ENCODE measurements around the gene SLC22A15. TPM values are rescaled to one million over a fixed set of nuclear protein-coding genes. Genes with fewer than 3 reads are reported as not detected.
A peak's percentile ranks its signal among the peaks of the same experiment; 100 is the strongest.

SLC22A15 gene
- total and polyA plus RNA-seq, 5 donors, result 3.5 to 9.3 (median 4.8) TPM

DNA sequence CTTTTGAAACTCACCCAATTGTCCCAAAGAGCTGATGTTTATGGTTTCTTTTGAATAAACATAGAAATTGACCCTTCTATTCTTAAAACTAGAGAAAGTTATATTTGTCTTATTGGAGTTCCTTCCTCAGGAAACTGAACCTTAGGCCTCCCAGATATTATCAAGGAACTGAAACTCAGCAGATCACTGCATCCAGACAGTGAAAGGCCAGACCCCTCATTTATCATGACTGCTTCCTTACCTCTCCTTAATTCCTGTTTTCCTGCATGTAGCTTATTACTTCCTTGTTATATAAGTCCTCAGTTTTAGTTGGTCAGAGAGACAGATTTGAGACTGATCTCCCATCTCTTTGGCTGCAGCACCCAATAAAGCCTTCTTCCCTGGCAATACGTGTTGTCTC is 27.5 kb downstream of the SLC22A15 start:
- no peak for ATAC-seq
- no peak overlapping the region for H3K27ac ChIP-seq (ENCODE audit: low read length)
- no peak for DNase-seq
- no peaks in the 10 kb centered on the region for H3K9me3 ChIP-seq (ENCODE audit: control insufficient read depth, low read length)
- intact Hi-C loops (cut with DNase I), result no loop called here
- 67% methylated on average over 1 of the region's 1 CpG for WGBS
- H3K4me3 ChIP-seq (ENCODE audit: low read length), result no peak overlapping the region
- no peaks in the 10 kb centered on the region for H3K27me3 ChIP-seq (ENCODE audit: control insufficient read depth, insufficient read depth)
- peaks cover 6% of the 10 kb centered on the region for H3K4me1 ChIP-seq (ENCODE audit: control insufficient read depth, insufficient read depth, low read length)

DNA sequence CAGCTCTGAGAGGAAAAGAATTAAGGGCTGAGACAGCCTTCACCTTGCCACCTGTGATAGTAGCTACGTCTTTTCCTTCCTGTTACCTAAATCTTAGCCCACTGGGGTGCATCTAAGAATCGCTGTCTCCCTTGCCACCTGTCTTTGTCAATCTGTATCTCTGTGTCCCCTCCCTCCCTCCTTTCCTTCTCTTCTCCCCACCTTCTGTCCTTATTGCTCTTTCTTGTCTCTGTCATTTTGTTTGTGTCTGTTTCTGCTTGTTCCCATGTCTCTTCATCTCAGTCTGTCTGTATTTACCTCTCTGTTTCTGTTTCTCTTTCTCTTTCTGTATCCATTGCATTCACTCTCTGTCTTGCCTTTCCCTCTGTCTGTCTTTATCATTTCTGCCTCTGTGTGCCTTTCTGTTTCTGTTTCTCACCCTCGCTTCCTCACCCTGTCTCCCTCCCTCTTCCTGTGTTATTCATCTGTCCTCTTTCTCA is 30.2 kb downstream of the SLC22A15 start:
- no peak overlapping the region for H3K4me3 ChIP-seq (ENCODE audit: low read length)
- intact Hi-C loops (cut with DNase I), result no loop called here
- no peak overlapping the region for H3K27ac ChIP-seq (ENCODE audit: low read length)
- no peaks in the 10 kb centered on the region for H3K27me3 ChIP-seq (ENCODE audit: control insufficient read depth, insufficient read depth)
- ATAC-seq (no peak), DNase-seq (no peak)
- WGBS, result 79% methylated on average over 3 of the region's 3 CpGs
- no peaks in the 10 kb centered on the region for H3K9me3 ChIP-seq (ENCODE audit: control insufficient read depth, low read length)
- peaks cover 6% of the 10 kb centered on the region for H3K4me1 ChIP-seq (ENCODE audit: control insufficient read depth, insufficient read depth, low read length)

DNA sequence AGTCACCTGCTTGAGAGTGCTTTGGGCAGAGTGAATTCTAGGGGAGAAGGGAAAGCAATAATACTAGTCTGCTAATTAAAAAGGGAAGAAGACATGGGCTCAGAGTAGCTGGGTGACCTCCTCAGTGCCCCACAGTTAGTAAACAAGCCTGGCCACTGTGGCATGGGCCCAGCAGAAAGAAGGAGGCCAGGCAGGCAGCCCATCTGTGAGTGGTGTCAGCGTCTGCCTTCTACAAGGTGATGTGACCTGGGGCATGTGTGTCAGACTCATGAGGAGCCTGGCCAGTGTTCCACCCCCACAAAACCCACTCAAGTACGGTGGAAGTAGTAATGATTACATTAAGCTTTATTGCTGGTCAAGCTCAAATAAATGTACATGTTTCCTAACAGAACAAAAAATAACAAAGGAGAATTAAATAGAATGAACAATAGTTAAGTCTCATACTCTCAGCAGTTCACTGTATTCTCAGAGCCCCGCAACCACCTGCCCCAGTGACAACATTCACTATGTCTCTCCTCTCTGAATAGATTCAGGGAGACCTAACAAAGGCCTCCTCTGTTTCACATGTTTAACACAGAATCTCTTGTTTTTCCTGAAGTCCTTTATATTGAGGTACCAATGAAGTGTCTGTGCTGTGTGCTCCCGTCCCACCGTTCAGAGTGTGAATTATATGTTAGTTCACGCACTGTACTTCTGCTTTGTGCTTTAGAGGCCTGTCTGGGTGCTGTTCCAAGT is 32.5 kb downstream of the SLC22A15 start:
- intact Hi-C loops (cut with DNase I), result no loop called here
- no peak overlapping the region for H3K4me3 ChIP-seq (ENCODE audit: low read length)

DNA sequence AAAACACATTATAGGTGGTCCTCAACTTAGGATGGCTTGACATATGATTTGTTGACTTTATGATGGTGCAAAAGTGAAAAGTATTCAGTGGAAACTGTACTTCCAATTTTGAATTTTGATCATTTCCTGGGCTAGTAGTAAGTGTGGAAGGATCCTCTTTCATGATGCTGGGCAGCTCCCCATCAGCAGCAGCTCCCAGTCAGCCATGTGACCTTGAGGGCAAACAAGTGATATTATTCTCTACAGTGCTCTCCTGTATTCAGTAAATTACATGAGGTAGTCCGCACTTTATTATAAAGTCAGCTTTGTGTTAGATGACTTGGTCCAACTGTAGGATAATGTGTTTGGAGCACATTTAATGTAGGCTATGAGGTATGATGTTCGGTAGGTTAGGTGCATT is 36.4 kb downstream of the SLC22A15 start:
- H3K27ac ChIP-seq (ENCODE audit: low read length), result no peak overlapping the region
- H3K27me3 ChIP-seq (ENCODE audit: control insufficient read depth, insufficient read depth), result no peaks in the 10 kb centered on the region
- ATAC-seq (no peak), DNase-seq (no peak)
- H3K4me3 ChIP-seq (ENCODE audit: low read length), result no peak overlapping the region
- peaks cover 2% of the 10 kb centered on the region for H3K4me1 ChIP-seq (ENCODE audit: control insufficient read depth, insufficient read depth, low read length)
- 98% methylated on average over 2 of the region's 2 CpGs for WGBS
- no peaks in the 10 kb centered on the region for H3K9me3 ChIP-seq (ENCODE audit: control insufficient read depth, low read length)
- intact Hi-C loops (cut with DNase I), result loop anchor here in 1 of 4 donors (10.0 kb wide), 1 partner anchor 208 kb away; no protein-coding TSS in a partner anchor

More for the DNA sequence above, 32.5 kb downstream of the SLC22A15 start:
- Histone ChIP-seq H3K27ac (ENCODE audit: low read length) (no peak overlapping the region), H3K4me1 (ENCODE audit: control insufficient read depth, insufficient read depth, low read length) (no peaks in the 10 kb centered on the region), H3K9me3 (ENCODE audit: control insufficient read depth, low read length) (no peaks in the 10 kb centered on the region), H3K27me3 (ENCODE audit: control insufficient read depth, insufficient read depth) (no peaks in the 10 kb centered on the region)
- ATAC-seq, result no peak
- WGBS, result 87% methylated on average over 6 of the region's 6 CpGs
- peak in 1 of 3 donors; percentile 36 for DNase-seq

DNA sequence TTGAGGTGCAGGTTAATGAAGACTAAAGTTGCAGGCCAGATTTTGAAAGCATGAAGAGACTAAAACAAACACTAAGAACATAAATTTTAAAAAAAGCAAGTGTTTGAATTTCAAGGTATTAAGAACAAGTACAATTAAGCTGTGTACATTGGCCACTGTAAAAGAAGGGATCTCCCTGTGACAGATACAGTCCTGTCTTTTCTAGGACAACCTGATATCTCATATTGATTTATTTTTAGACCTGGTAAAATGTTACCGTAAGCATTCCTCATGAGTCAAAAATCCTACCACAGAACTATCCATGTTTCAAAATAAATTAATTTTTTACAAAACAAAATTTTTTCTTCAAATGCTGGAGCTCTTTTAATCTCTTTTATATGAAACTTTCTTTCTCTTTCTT is 39.4 kb downstream of the SLC22A15 start:
- intact Hi-C loops (cut with DNase I), result loop anchor here in 1 of 4 donors (10.0 kb wide), 1 partner anchor 211 kb away; no protein-coding TSS in a partner anchor
- no peak overlapping the region for H3K27ac ChIP-seq (ENCODE audit: low read length)
- DNase-seq (no peak), ATAC-seq (no peak)
- no peak overlapping the region for H3K4me3 ChIP-seq (ENCODE audit: low read length)
- WGBS, result 70% methylated on average over 1 of the region's 1 CpG
- no peaks in the 10 kb centered on the region for H3K27me3 ChIP-seq (ENCODE audit: control insufficient read depth, insufficient read depth)
- H3K9me3 ChIP-seq (ENCODE audit: control insufficient read depth, low read length), result no peaks in the 10 kb centered on the region
- peaks cover 2% of the 10 kb centered on the region for H3K4me1 ChIP-seq (ENCODE audit: control insufficient read depth, insufficient read depth, low read length)

- H3K4me1 ChIP-seq (ENCODE audit: control insufficient read depth, insufficient read depth, low read length), result peaks cover 2% of the 10 kb centered on the region
- WGBS, result 85% methylated on average over 5 of the region's 5 CpGs
- DNase-seq (no peak), ATAC-seq (no peak)
- intact Hi-C loops (cut with DNase I), result loop anchor here in 1 of 4 donors (10.0 kb wide), 1 partner anchor 213 kb away; no protein-coding TSS in a partner anchor
- no peak overlapping the region for H3K27ac ChIP-seq (ENCODE audit: low read length)
- no peaks in the 10 kb centered on the region for H3K27me3 ChIP-seq (ENCODE audit: control insufficient read depth, insufficient read depth)
- no peak overlapping the region for H3K4me3 ChIP-seq (ENCODE audit: low read length)
- no peaks in the 10 kb centered on the region for H3K9me3 ChIP-seq (ENCODE audit: control insufficient read depth, low read length)
Measured at GRCh38 chr1:116018007-116018406, 41.7 kb downstream of the SLC22A15 start.

DNA sequence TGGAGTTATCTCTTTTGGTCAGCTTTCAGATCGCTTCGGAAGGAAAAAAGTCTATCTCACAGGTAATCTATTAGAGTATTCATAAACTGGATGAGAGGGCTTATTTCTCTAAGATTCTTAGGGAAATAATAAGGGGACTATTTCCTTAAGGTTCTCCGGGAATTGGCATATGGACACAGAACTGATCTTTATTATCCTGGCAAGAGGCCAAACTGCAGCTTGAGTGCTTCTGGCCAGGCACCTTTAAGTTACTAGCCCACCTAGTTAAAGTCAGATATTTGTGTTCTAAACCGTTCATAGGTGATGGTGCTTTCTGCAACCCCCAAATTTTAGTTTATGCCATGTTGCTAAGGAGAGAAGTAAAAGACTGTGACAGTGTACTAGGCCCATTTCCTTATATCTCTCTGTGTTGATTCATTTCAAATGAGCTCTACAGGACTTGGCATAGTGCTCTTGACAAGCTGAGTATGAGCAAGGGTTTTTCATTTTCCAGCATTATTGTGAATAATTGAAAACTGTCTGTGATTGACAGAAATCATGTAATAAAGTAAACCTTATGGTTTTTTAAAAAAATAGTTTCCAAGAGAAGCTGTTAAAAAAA is 43.4 kb downstream of the SLC22A15 start:
- 84% methylated on average over 4 of the region's 4 CpGs for WGBS
- Histone ChIP-seq H3K4me3 (ENCODE audit: low read length) (no peak overlapping the region), H3K27me3 (ENCODE audit: control insufficient read depth, insufficient read depth) (no peaks in the 10 kb centered on the region), H3K9me3 (ENCODE audit: control insufficient read depth, low read length) (no peaks in the 10 kb centered on the region), H3K27ac (ENCODE audit: low read length) (no peak overlapping the region), H3K4me1 (ENCODE audit: control insufficient read depth, insufficient read depth, low read length) (peaks cover 2% of the 10 kb centered on the region)
- intact Hi-C loops (cut with DNase I), result loop anchor here in 2 of 4 donors (10.0 kb wide), 1 partner anchor 215 kb away; no protein-coding TSS in a partner anchor
- DNase-seq (no peak), ATAC-seq (no peak)

DNA sequence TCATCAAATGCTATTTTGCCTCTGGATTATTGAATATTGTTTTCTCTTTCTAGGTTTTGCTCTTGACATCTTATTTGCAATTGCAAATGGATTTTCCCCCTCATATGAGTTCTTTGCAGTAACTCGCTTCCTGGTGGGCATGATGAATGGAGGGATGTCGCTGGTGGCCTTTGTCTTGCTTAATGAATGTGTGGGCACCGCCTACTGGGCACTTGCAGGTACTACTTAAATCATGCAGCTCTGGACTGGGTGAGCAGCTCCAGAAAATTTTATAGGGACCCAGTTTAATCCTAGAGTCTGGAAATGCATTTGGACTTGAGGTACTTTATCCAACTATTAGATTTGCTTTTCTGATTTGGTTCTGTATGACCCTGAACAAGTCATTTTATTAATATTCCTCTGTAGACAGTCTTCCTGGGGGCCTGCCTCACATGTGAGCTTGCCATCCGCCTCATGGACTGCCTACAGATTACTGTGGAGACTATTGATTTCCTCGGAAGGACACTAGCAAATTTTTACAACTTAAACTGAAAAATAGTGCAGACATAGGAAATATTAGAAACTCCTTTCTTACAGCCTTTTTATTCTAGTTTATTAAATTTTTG is 44.5 kb downstream of the SLC22A15 start:
- H3K27me3 ChIP-seq (ENCODE audit: control insufficient read depth, insufficient read depth), result no peaks in the 10 kb centered on the region
- peaks cover 2% of the 10 kb centered on the region for H3K4me1 ChIP-seq (ENCODE audit: control insufficient read depth, insufficient read depth, low read length)
- intact Hi-C loops (cut with DNase I), result loop anchor here in 1 of 4 donors (10.0 kb wide), 1 partner anchor 216 kb away; no protein-coding TSS in a partner anchor
- peak; percentile 35 to 68 (median 67) for DNase-seq
- H3K4me3 ChIP-seq (ENCODE audit: low read length), result no peak overlapping the region
- peak in 1 of 2 donors; percentile 70 for ATAC-seq
- H3K9me3 ChIP-seq (ENCODE audit: control insufficient read depth, low read length), result no peaks in the 10 kb centered on the region
- WGBS, result 58% methylated on average over 5 of the region's 5 CpGs
- no peak overlapping the region for H3K27ac ChIP-seq (ENCODE audit: low read length)

DNA sequence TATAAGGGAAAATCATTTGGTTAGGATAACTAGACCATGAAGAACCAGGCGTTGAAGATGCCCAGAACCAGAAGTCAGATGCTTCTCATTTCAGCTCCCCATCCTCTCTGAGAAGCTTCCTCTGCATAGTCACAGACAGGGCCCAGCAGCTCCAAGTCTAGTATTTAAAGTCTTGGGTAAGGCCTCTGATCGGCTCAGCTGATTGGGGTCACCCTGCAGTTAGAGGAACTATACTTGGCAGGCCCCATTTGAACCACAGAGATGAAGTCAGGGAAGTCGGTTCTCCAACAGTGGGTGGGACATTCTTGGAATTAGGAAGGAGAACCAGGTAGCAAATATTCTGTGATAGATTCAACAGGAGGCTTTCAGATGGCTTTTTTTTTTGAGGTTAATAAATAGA is 48.3 kb downstream of the SLC22A15 start:
- no peaks in the 10 kb centered on the region for H3K9me3 ChIP-seq (ENCODE audit: control insufficient read depth, low read length)
- no peak overlapping the region for H3K27ac ChIP-seq (ENCODE audit: low read length)
- no peak overlapping the region for H3K4me3 ChIP-seq (ENCODE audit: low read length)
- no peak for DNase-seq
- intact Hi-C loops (cut with DNase I), result loop anchor here in 1 of 4 donors (10.0 kb wide), 1 partner anchor 220 kb away; no protein-coding TSS in a partner anchor
- no peaks in the 10 kb centered on the region for H3K4me1 ChIP-seq (ENCODE audit: control insufficient read depth, insufficient read depth, low read length)
- 56% methylated on average over 3 of the region's 3 CpGs for WGBS
- no peaks in the 10 kb centered on the region for H3K27me3 ChIP-seq (ENCODE audit: control insufficient read depth, insufficient read depth)
- no peak for ATAC-seq

DNA sequence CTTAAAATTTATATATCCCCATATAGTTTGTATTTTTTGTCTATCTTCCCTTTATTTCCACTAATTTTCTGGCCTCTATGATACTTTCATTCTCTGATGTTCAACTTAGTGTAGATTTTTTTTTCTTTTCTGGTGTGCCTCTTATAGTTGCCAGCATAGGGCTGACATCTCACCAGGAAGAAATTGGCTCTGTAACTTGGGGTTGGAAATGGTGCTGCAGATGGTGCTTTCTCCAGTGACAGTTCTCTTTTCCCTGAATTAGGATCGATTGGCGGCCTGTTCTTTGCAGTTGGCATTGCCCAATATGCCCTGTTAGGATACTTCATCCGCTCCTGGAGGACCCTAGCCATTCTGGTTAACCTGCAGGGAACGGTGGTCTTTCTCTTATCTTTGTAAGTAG is 50.3 kb downstream of the SLC22A15 start:
- DNase-seq (no peak), ATAC-seq (no peak)
- WGBS, result 89% methylated on average over 4 of the region's 4 CpGs
- Histone ChIP-seq H3K27me3 (ENCODE audit: control insufficient read depth, insufficient read depth) (no peaks in the 10 kb centered on the region), H3K9me3 (ENCODE audit: control insufficient read depth, low read length) (no peaks in the 10 kb centered on the region), H3K4me1 (ENCODE audit: control insufficient read depth, insufficient read depth, low read length) (no peaks in the 10 kb centered on the region), H3K4me3 (ENCODE audit: low read length) (no peak overlapping the region), H3K27ac (ENCODE audit: low read length) (no peak overlapping the region)
- intact Hi-C loops (cut with DNase I), result loop anchor here in 1 of 4 donors (10.0 kb wide), 1 partner anchor 222 kb away; no protein-coding TSS in a partner anchor

All from right cardiac atrium (tissue), 5 donors.